AG04450 (cell line): Measurements from ENCODE around the gene VPS37B. TPM values are rescaled to one million over a fixed set of nuclear protein-coding genes. Genes with fewer than 3 reads are reported as not detected.

Experiments used
- CTCF ChIA-PET: fragments of 300-600, 350-600 bp; formaldehyde crosslinking; extraction: SDS; loops from one replicate; lab custom pipeline; 2022; ENCODE audit warnings: antibody characterized with exemption, inconsistent platforms; lab: Charles Lee
- POLR2A ChIA-PET: fragments of 350-600 bp; formaldehyde crosslinking; extraction: SDS; loops from one replicate; lab custom pipeline; 2021; ENCODE audit warnings: antibody characterized with exemption, inconsistent platforms; lab: Yijun Ruan, JAX
- DNase-seq: peaks from one replicate; pipeline ENCODE4 v3.0.0-alpha.2; 2011; ENCODE audit warnings: low read depth, low spot score
- H3K27ac ChIP-seq: one replicate; pipeline ENCODE4 v1.5.1; 2012; ENCODE audit warnings: low read depth, low read length, control low read depth
- H3K27me3 ChIP-seq: one replicate; pipeline ENCODE4 v1.6.0; 2012; ENCODE audit warnings: low read length; ENCODE audit not compliant: control insufficient read depth, insufficient read depth
- H3K4me3 ChIP-seq: 2 replicates; pipeline ENCODE4 v1.5.1; 2011; ENCODE audit warnings: mild to moderate bottlenecking, low read depth, low read length, control low read depth
- H3K9me3 ChIP-seq: 2 replicates; pipeline ENCODE4 v1.5.1; 2012; ENCODE audit warnings: low read length; ENCODE audit not compliant: control insufficient read depth, insufficient read depth
- CTCF ChIP-seq: IDR thresholded peaks from 2 replicates; pipeline ENCODE4 v1.5.1; 2011; ENCODE audit warnings: low read depth, low read length, control low read depth, inconsistent platforms
- polyA plus RNA-seq: library from polyadenylated mRNA; depleted of rRNA; stranded (reverse); fragments of >200 nt; gene quantifications from 2 replicates; pipeline ENCODE4 v1.2.3, GENCODE V29; 2011

Gene VPS37B
- polyA plus RNA-seq, 1 experiment: 24.5 TPM

- CTCF ChIA-PET: no interaction called here
- Histone ChIP-seq H3K27ac (no peak overlapping the region), H3K9me3 (peaks cover 5% of the 10 kb centered on the region; the same call in 1 of the 2 replicates), H3K4me3 (no peak overlapping the region), H3K27me3 (no peaks in the 10 kb centered on the region)
- TF ChIP-seq CTCF: no peak
- no peak for DNase-seq
- POLR2A ChIA-PET: no interaction called here
Measured at GRCh38 chr12:122939125-122939524, 43.2 kb upstream of the VPS37B start.

GRCh38 chr12:122937622-122938091 lies 41.7 kb upstream of the VPS37B start:
- Histone ChIP-seq H3K27me3 (no peaks in the 10 kb centered on the region), H3K4me3 (no peak overlapping the region), H3K27ac (no peak overlapping the region), H3K9me3 (peaks cover 5% of the 10 kb centered on the region; the same call in 1 of the 2 replicates)
- ChIA-PET CTCF (no interaction called here), POLR2A (no interaction called here)
- no peak for TF ChIP-seq CTCF
- no peak for DNase-seq

- peaks cover 5% of the 10 kb centered on the region; the same call in 1 of the 2 replicates for H3K9me3 ChIP-seq
- no peak for DNase-seq
- H3K27ac ChIP-seq: no peak overlapping the region
- no peaks in the 10 kb centered on the region for H3K27me3 ChIP-seq
- POLR2A ChIA-PET: no interaction called here
- H3K4me3 ChIP-seq: no peak overlapping the region
- no peak for TF ChIP-seq CTCF
- CTCF ChIA-PET: no interaction called here
Measured at GRCh38 chr12:122935318-122935717, 39.4 kb upstream of the VPS37B start.

- POLR2A ChIA-PET: no interaction called here
- Histone ChIP-seq H3K27ac (no peak overlapping the region), H3K9me3 (peaks cover 5% of the 10 kb centered on the region; the same call in 1 of the 2 replicates), H3K27me3 (no peaks in the 10 kb centered on the region), H3K4me3 (no peak overlapping the region)
- TF ChIP-seq CTCF: no peak
- CTCF ChIA-PET: interaction anchor here (0.6 kb wide), 1 partner anchor 54 kb away, joined by 3 read pairs; no protein-coding TSS in a partner anchor
- DNase-seq: no peak
Measured at GRCh38 chr12:122934722-122935121, 38.8 kb upstream of the VPS37B start.

GRCh38 chr12:122932207-122932606 lies 36.3 kb upstream of the VPS37B start:
- POLR2A ChIA-PET: no interaction called here
- H3K9me3 ChIP-seq: peaks cover 5% of the 10 kb centered on the region; the same call in 1 of the 2 replicates
- CTCF ChIA-PET: interaction anchor here (1.0 kb wide), 1 partner anchor 138 kb away, joined by 3 read pairs; no protein-coding TSS in a partner anchor
- no peak for DNase-seq
- H3K27ac ChIP-seq: no peak overlapping the region
- H3K27me3 ChIP-seq: no peaks in the 10 kb centered on the region
- H3K4me3 ChIP-seq: no peak overlapping the region
- TF ChIP-seq CTCF: no peak
